Cardiac fibroblast (primary cell): ENCODE results near the gene NKD1.

Source experiments
- DNase-seq, 2 donors: peaks; one replicate each; pipeline versions ENCODE4 v3.0.0 to v3.0.0-alpha.2; 2010; ENCODE audit warnings: low read depth in 2 of 2
- H3K4me3 ChIP-seq, 2 donors: replicated peaks in 1 of 2; 1 replicate in 1 of 2; 2 replicates in 1 of 2; pipeline ENCODE4 v1.5.1; 2011; ENCODE audit warnings: low read depth in 2 of 2, low read length in 2 of 2, mild to moderate bottlenecking in 2 of 2, moderate library complexity in 1 of 2
- CTCF ChIP-seq: IDR thresholded peaks from one replicate; pipeline ENCODE4 v1.5.1; 2011; ENCODE audit warnings: low read depth, mild to moderate bottlenecking, low read length, inconsistent platforms

The NKD1 gene

GRCh38 chr16:50621452-50621792 is 73.2 kb downstream of the NKD1 start:
- TF ChIP-seq CTCF = no peak
- no peak for DNase-seq
- no peak overlapping the region for H3K4me3 ChIP-seq

GRCh38 chr16:50622029-50622428 is 73.8 kb downstream of the NKD1 start:
- no peak for DNase-seq
- no peak overlapping the region for H3K4me3 ChIP-seq
- TF ChIP-seq CTCF = no peak

DNA sequence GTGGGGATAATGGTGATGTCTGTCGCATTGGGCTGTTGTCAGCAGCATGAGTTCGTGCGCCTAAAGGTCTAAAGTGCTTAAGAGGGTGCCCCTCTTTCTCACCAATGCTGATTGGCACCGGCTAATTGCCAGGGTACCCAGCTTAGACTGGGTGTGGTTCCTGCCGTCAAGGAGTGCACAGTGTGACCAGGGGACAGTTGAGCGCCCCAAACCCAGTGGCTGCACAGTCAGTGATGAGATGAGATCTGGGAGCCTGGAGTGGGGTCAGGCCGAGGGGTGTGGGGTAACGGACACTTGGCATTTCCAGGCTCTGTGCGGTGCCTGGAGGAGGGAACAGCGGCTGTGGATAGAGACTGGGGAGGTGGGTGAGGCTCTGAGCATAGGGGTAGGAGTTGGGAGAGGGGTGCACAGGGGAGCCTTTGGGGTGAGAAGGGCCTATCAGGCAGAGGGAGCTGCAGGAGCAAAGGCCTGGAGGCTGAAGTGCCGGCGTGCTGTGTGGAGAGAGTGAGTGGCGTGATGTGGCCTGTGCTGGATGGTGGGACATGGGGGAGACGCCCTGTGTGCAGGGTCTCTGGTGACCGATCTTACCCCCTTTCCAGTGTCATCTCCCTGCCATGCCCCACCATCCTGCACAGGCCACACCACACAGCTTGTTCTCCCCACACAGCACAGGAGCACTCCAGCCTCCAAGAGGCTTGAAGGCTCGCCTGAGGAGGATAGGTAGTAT is 74.6 kb downstream of the NKD1 start:
- DNase-seq = no peak
- no peak overlapping the region for H3K4me3 ChIP-seq
- no peak for TF ChIP-seq CTCF

GRCh38 chr16:50624449-50624970 is 76.3 kb downstream of the NKD1 start:
- TF ChIP-seq CTCF = no peak
- DNase-seq = no peak
- no peak overlapping the region for H3K4me3 ChIP-seq

- TF ChIP-seq CTCF = no peak
- no peak for DNase-seq
These were observed 77.2 kb downstream of the NKD1 start for GRCh38 chr16:50625374-50625773.

DNA sequence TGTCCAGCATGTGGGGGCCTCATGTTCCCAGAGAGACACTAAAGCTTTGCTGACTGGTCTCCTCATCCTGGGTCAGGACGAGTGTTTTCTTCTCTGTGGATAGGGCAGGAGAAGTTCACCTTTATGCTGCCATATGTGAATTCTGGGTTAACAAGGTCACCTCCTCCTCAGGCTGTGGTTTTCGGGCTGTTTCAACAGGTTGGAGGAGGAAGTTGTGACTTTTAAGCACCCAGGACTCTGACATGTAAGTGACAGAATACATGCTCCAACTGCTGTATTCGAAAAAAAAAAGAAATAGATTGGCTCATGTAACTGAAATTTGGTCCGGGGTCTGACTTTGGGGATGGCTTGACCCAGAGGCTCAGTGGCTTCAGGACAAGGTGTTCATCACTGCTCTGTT is 78.7 kb downstream of the NKD1 start:
- H3K4me3 ChIP-seq = no peak overlapping the region
- no peak for DNase-seq
- TF ChIP-seq CTCF = no peak

More at GRCh38 chr16:50625374-50625773, 77.2 kb downstream of the NKD1 start:
- H3K4me3 ChIP-seq = no peak overlapping the region

DNA sequence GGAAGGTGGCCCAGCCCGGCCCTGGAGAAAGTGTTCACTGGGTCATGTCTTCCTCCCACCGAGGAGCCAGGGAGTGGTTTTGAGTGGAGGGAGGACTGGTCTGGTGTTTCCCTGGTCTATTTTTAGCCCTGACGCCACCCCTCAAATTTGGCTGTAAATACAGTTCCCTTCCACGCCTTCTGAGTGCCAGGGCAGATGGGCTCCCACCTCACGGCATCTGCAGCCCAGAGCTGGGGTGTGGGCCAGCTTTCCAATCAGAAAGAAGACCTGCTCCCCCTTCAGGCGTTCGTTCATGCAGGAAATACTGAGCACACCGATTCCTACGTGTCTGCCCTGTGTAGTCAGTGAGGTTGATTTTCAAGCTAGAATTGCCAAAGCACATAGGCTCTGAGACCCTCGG is 79.2 kb downstream of the NKD1 start:
- peak in 1 of 2 donors; percentile 55 for DNase-seq
- H3K4me3 ChIP-seq = no peak overlapping the region
- peak; percentile 18 for TF ChIP-seq CTCF
